Measurements from ENCODE around the gene FGF21. TPM values are rescaled to one million over a fixed set of nuclear protein-coding genes. Genes with fewer than 3 reads are reported as not detected.

The FGF21 gene
- total RNA-seq, 1 experiment from 2014 or later = not detected

- DNase-seq (no peak), ATAC-seq (no peak)
- H3K36me3 ChIP-seq (ENCODE audit: low read depth, low read length) = no peaks in the 10 kb centered on the region; the same call in 1 of the 2 replicates
- H3K9me2 ChIP-seq (replicated peaks; ENCODE audit: low read length) = no peaks in the 10 kb centered on the region
- ChIA-PET CTCF (no interaction called here), POLR2A (ENCODE audit: unreplicated experiment) (no interaction called here)
- no peaks in the 10 kb centered on the region for H3K9me3 ChIP-seq (ENCODE audit: low read length)
- BruUV-seq (replicated peaks) = no TSS peak
- intact Hi-C loops (cut with micrococcal nuclease) = no loop called here
- H4K20me1 ChIP-seq (ENCODE audit: low read length) = no peaks in the 10 kb centered on the region
- no peaks in the 10 kb centered on the region for H3F3A ChIP-seq (ENCODE audit: low read length, unreplicated experiment)
- TF ChIP-seq EZH2 (IDR thresholded peaks at IDR 0.05; ENCODE audit: low read length, unreplicated experiment) (no peak), EZH2phosphoT487 (IDR thresholded peaks at IDR 0.05; ENCODE audit: borderline replicate concordance, low read length) (no peak), CTCF (conservative IDR thresholded peaks at IDR 0.05; ENCODE audit: low read depth, low read length) (no peak)
- H3K4me2 ChIP-seq (ENCODE audit: low read length) = no peak within 1 kb of the TSS
- no peaks in the 10 kb centered on the region for H3K27me3 ChIP-seq (ENCODE audit: low read length)
- no peak within 1 kb of the TSS for H3K4me3 ChIP-seq (ENCODE audit: low read length)
- H3K9ac ChIP-seq (ENCODE audit: low read length) = no peak within 1 kb of the TSS
- H3K4me1 ChIP-seq (ENCODE audit: insufficient read depth, low read length) = no peaks in the 10 kb centered on the region
- H2AFZ ChIP-seq (ENCODE audit: low read length) = no peak within 1 kb of the TSS
- peaks cover 25% of the 10 kb centered on the region for H3K79me2 ChIP-seq (ENCODE audit: low read length)
- H3K27ac ChIP-seq (ENCODE audit: low read length) = no peak within 1 kb of the TSS
Measured at GRCh38 chr19:48746738-48747575, 8.4 kb upstream of the FGF21 start, which contains the start of gene IZUMO1. IZUMO1 (minus strand) TSS chr19:48746909; CDS start chr19:48745859, 1,050 bp downstream.

GRCh38 chr19:48749571-48750198 lies 5.6 kb upstream of the FGF21 start:
- no peak overlapping the region for H2AFZ ChIP-seq (ENCODE audit: low read length)
- H3K4me1 ChIP-seq (ENCODE audit: insufficient read depth, low read length) = peaks cover 5% of the 10 kb centered on the region; the same call in 1 of the 2 replicates
- no peaks in the 10 kb centered on the region for H3K9me2 ChIP-seq (replicated peaks; ENCODE audit: low read length)
- no peak for ATAC-seq
- no peak overlapping the region for H3K27ac ChIP-seq (ENCODE audit: low read length)
- no peak for DNase-seq
- CTCF ChIA-PET = no interaction called here
- no peaks in the 10 kb centered on the region for H3F3A ChIP-seq (ENCODE audit: low read length, unreplicated experiment)
- H3K79me2 ChIP-seq (ENCODE audit: low read length) = peaks cover 28% of the 10 kb centered on the region
- no peak for TF ChIP-seq EZH2 (IDR thresholded peaks at IDR 0.05; ENCODE audit: low read length, unreplicated experiment)
- no peak for TF ChIP-seq EZH2phosphoT487 (IDR thresholded peaks at IDR 0.05; ENCODE audit: borderline replicate concordance, low read length)
- no peak for TF ChIP-seq CTCF (conservative IDR thresholded peaks at IDR 0.05; ENCODE audit: low read depth, low read length)
- no peaks in the 10 kb centered on the region for H4K20me1 ChIP-seq (ENCODE audit: low read length)
- H3K4me3 ChIP-seq (ENCODE audit: low read length) = no peak overlapping the region
- no peak overlapping the region for H3K9ac ChIP-seq (ENCODE audit: low read length)
- BruUV-seq (replicated peaks) = no TSS peak
- POLR2A ChIA-PET (ENCODE audit: unreplicated experiment) = no interaction called here
- H3K27me3 ChIP-seq (ENCODE audit: low read length) = no peaks in the 10 kb centered on the region
- no peak overlapping the region for H3K4me2 ChIP-seq (ENCODE audit: low read length)
- no peaks in the 10 kb centered on the region; the same call in 1 of the 2 replicates for H3K36me3 ChIP-seq (ENCODE audit: low read depth, low read length)
- intact Hi-C loops (cut with micrococcal nuclease) = no loop called here
- no peaks in the 10 kb centered on the region for H3K9me3 ChIP-seq (ENCODE audit: low read length)

Data from PC-3 (cell line).